ENCODE results near the gene TMC1. TPM values are rescaled to one million over a fixed set of nuclear protein-coding genes. Genes with fewer than 3 reads are reported as not detected.
"Not testable (repeated sequence)": the region's sequence is repeated elsewhere in the genome, so short reads cannot be mapped to it uniquely, and the experiment has no call there.

Gene TMC1
- polyA plus RNA-seq (ENCODE audit: insufficient read length in 10 of 10) = 1 to 10 TPM in 3 of 10 donors, under 1 TPM in 7; 0.37 to 2.3 (median 0.79) TPM
- long read RNA-seq, donor 1 = 0 reads
- long read RNA-seq, donor 2 = 0 reads
- long read RNA-seq, donor 3 = 0 reads
- long read RNA-seq, donor 4 = 0 reads
- long read RNA-seq, donor 5 = 0 reads
- long read RNA-seq, donor 6, partial matches to known transcripts = 0 of 1 reads
- long read RNA-seq, donor 6, other reads (novel, unspliced or antisense) = 0 of 1 reads
- long read RNA-seq, donor 7 = 0 reads
- long read RNA-seq, donor 8 = 0 reads
- long read RNA-seq, donor 9 = 0 reads

DNA sequence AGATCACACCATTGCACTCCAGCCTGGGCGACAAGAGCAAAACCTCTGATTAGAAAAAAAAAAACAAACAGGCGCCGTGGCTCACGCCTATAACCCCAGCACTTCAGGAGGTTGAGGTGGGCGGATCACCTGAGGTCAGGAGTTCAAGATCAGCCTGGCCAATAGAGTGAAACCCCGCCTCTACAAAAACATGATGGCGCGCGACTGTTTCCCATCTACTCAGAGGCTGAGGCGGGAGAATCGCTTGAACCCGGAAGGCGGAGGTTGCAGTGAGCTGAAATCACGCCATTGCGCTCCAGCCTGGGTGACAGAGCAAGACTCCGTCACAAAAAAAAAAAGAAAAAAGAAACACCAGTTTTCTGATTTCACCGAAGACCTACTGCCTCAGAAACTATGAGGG is at the start of gene TMC1:
Gene TMC1, plus strand, starts transcription at position 193 of the 400 bp plus-strand sequence. CDS start 127,041 bp downstream, outside the sequence.
- DNase-seq = not testable (repeated sequence)

DNA sequence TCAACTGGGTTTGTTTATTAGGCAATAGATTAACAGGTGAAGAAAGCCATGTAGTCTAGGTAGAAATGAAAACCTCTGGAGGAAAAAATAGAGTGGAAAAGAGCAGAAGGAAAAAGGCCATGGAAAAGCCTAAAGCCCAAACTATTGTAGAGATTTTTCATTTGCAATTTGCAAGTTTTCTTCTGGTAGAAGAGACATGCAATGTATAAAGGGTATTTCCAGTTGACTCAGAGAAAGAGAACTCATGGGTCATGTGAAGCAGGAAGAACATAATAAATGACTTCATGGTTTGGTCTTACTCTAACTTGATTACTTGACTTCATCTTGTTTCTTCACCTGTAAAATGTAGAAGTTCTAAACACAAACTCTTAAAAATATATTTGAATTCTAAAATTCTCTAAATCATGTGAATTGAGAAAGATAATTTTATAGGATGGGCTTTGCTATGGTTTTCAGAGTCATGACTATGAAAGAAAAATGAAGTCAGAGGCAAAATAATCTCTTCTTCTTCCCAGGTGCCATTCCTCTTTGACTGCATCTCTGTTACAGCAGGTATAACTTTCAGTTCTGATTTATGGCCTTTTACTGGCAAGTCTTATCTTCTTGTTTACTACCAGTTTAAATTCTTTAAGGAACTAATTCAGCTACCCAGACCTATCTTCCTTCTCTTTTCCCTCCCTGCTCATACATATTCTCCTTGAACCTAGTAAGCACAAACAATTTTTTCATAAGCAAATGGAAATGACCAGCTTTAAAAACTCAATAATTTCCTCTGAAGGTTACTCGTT is 47.7 kb upstream of the TMC1 start:
- no peak for DNase-seq

DNA sequence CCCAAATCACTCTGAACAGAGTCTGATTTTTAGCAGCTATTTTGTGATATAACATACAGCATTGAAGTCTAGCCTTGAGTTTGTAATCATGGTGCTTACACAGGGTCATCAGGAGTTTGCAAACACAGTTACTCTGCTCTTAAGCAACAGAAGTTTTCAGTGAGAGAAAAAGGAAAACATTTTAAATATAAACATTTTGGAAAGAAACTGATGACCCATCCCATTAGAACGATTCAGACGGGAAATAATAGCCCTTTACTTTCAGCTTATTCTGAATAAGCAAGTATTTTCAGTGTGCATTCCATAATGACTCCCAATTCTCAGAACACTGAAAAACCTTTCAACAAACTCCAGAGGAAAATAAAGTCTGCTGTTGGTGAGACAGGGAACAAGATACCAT is 46.7 kb upstream of the TMC1 start:
- peak in 1 of 3 donors; percentile 34 for DNase-seq

GRCh38 chr9:72476100-72476499 is 45.3 kb upstream of the TMC1 start:
- DNase-seq = no peak

GRCh38 chr9:72476617-72477437 is 44.6 kb upstream of the TMC1 start:
- no peak for DNase-seq

DNA sequence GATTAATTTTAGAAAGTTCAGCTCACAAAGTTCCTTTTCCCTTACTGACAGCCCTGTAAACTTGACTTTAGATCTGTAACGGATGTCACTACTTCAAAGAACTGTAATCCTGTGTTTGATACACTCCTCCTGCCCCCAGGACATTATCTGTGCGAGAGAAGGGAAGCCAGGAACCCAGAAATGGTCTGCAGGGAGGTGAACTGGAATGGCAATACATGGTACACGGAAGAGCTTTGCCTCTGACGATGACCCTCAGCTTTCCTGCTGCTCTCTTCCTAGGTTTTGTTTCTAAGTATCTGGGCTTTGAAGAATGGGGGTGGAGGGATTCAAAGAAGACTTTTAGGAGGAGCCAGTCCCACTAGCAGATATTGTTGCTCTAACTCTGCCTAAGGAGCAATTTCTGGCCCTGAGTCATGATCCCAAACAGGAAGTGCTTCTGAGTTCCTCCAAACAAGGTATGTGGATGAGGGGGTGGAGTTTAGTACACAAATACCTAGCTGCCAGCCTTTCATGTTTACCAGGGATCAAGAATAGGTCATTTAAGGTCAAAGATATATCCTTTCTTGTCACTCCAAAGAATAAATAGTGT is 43.4 kb upstream of the TMC1 start:
- DNase-seq = peak in 2 of 3 donors; percentile 16 to 44

DNA sequence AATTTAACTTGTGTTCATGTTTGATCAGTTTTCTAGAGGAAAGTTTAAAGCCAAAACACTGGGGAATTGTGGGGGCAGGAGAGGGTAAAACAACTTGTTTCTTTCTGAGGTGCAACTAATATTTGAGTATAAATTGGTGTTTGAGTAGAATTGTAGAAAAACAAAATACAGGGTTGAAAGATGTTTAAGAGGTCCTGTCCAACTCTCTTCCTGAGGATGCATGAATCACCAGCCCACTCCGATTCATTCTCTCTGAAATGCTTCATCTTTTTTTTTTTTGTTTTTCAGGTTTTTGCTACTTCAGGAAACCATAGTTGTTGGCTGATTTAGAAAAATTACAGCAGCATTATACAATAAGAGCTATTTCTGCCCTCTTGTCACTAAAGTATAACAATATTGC is 42.4 kb upstream of the TMC1 start:
- DNase-seq = no peak

GRCh38 chr9:72480261-72480660 is 41.1 kb upstream of the TMC1 start:
- DNase-seq = not testable (repeated sequence)

DNA sequence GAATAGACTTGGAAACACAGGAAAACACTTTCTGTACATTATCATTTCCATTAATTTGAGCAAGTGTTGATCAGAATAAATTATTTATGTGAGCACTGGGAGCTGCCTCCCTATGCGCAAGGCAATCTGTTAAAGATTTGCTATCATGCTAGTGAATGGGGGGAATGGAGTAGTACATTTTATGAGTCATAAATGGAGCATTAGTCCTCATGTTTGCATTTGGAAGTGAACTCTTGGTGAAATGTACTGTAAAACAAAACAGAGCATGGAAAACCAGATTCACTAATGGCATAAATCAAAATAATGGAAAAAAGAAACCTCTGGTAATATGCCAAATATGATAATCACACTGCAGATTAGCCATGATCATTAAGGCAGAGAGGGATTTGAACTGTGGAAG is 40.5 kb upstream of the TMC1 start:
- DNase-seq = peak in 1 of 3 donors; percentile 49

- peak in 2 of 3 donors; percentile 54 to 72 for DNase-seq
Measured at GRCh38 chr9:72485821-72486593, 35.4 kb upstream of the TMC1 start.

DNA sequence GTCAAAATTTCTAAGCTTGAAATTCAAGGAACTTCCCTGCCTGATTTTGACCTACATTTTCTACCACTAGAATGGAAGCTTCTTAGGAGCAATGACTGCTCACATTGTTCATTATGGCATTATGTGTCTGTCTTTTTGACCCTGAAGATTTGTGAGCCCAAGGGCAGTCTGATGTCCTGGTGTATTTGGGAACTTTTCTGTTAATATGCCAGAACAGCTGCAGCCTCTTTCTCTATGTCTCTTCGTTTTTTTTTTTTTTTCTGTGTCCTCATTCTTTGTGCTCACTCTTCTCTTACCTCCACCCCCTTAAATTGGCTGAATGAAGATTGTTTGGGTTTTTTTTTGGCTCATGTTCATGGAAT is 34.8 kb upstream of the TMC1 start:
- peak in 1 of 3 donors; percentile 36 for DNase-seq

DNA sequence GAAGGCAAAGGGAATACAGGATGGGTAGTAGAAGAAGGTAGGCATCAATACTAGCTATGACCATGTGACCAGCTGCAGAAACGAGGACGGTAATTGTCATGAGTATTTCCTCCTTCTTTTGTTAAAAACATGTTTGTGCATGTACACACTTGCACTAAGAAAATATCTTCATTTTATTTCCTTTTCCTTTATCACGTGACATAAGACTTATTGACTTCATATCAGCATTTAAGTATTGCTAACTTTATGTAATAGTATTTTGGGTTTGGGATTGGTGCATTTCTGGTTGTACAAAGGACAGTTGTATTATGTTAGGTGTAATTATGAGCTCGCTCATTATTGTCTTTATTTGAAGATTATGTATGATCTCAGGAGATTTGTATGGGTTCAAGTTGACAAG is 33.7 kb upstream of the TMC1 start:
- DNase-seq = not testable (repeated sequence)

DNA sequence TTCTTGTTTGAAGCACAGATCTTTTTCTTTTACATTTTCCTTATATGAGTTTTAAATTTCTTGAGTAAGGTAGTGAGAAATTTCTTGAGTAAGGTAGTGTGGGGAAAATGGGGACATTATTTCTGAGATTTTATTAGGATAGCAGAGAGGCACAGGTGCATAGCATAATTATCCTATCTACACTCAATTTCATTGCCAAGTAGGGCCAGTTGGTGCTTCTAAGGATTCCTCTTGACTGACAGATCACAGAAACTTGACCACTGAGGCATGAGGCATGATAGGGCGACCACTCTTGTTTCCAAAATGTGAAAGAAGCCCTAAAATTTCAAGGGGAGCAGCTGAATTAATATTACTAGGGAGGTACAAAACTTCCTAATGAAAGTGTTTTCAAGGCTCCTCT is 31.4 kb upstream of the TMC1 start:
- no peak for DNase-seq

DNA sequence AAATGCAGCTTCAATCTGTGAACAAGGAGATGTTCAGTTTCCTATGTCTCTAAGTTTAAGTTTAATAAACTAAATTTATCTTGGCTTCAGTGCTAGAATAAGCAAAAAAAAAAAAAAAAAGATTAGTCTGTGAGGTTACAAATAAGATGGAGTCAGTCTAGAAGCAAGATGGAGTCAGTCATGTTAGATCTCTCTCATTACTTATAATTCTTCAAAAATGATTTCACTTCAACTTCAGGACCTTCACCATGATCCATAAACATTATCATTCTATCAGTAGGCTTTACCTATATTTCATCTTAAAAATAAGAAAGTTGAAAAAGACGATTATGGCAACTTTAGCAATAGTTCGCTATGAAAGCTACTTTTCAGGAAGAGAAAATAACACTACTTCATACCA is 30.2 kb upstream of the TMC1 start:
- no peak for DNase-seq

DNA sequence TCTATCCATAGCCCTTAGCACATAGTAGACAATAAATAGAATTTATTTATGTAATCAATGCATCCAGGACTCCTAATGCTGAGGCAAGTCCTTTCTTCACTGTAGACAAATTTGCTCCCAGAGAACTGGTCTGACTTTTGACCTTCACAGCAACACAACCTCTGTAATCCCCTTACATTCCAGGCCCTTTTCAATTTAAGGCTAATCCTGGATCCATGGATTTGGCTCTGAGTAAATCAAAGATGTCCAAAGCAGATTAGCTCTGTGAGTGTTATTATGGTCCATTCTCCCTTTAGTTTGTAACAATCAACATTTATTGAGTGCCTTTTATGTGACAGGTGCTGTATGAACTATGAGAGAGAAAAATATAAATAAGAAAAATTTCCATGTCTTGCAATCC is 27.4 kb upstream of the TMC1 start:
- DNase-seq = no peak

DNA sequence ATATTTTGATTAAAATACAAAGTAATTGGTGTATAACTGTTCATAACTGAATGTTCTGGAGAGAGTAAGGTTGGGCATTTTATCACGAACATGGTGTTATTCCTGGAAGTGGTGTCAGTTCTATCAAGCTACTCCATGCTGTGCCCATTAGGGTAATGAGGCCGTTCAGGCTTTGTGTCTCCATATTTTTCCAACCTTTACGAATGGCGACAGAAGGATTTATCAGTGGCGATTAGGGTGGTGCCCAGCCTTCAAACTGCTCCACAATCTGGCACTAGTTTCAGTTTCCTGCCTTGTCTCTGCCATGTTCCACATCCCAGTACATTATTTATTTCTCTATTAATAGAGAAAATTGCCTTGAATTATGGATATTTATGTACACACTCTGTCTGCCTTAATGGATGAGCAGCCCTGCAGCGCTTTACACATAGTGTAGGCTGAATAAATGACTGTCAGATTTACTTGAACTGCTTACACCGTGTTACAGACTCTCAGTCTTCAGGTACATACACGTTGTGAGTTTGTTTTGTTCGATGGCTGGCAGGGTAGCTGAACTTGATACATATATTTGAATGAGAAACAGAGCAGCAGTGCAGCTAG is 23.9 kb upstream of the TMC1 start:
- no peak for DNase-seq

DNA sequence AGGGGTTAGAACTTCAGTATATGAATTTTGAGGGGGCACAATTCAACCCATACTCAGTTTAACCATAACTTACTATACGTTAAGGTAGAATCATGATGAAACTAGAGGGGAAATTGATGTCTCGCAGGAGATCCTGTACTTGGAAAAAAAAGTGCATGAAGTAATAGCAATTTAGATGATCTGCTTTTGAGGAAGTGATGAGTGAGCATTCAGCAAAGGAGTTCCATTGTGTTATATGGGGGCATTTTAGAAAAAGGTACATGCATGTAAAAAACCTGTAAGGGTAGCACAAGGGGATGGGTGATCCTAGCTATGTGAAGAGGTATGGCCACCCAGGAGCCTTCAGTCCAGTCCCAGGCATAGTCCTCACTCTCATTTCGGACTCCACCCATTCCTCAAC is 14.8 kb upstream of the TMC1 start:
- DNase-seq = no peak

DNA sequence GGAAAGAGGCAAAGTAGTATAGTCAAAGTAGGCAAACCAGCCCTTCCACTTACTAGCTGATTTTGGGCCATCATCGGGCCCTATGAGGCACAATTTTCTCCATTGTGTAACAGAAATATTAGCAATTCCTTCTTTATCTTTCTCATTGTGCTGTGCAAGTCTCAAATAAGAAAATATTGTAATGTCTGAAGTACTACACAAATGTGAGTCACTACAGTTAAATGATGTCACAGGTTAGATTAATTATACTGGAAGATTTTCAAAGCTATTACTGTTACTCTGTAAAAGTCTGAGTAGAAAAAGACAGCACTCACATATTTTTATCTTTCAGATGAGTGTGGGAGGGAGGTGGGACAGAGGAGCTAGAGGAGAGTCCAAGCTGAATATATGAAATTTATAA is 12.4 kb upstream of the TMC1 start:
- no peak for DNase-seq

DNA sequence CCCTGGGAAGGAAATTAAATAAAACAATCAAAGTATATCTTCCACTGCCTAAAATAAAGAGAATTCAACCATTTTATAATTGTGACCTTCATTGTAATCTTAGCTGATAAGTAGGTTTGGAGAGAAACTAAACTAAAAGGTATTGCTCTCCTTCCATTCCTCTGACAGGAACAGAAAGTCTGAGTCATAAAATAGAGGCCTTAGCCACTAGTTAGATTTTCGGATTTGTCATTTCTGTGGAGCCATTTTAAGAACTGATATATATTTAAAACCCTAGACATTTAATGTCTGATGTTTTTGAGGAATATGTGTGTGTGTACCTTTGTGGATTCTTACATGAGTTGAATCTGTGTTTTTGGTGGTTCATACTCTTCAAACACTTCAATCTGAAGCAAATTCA is 11.8 kb upstream of the TMC1 start:
- DNase-seq = no peak

GRCh38 chr9:72521011-72521410 is 397 bp upstream of the TMC1 start:
- DNase-seq = not testable (repeated sequence)
